Neural cell (in vitro differentiated cells): ENCODE measurements around the gene RASAL2.

Experiments used
- CTCF ChIP-seq: fragments of 450-650 bp; IDR thresholded peaks from 2 replicates; pipeline ENCODE4 v1.5.1; 2014; ENCODE audit warnings: antibody characterized with exemption, mild to moderate bottlenecking, moderate library complexity; ENCODE audit not compliant: poor library complexity, severe bottlenecking
- POLR2AphosphoS5 ChIP-seq: IDR thresholded peaks from 2 replicates; pipeline ENCODE4 v1.6.1; 2012

- TF ChIP-seq CTCF = peak; percentile 50
- no peak for TF ChIP-seq POLR2AphosphoS5
These were observed 407.9 kb downstream of the RASAL2 start for GRCh38 chr1:178501705-178502329.
